NT2/D1 (cell line): ENCODE data around the gene MINDY1.

Experiments
- DNase-seq: peaks from one replicate; pipeline ENCODE4 v3.0.0-alpha.2; 2011; ENCODE audit warnings: low read depth, low spot score
- H3K27me3 ChIP-seq: 2 replicates; pipeline ENCODE4 v1.6.0; 2011; ENCODE audit warnings: mild to moderate bottlenecking; ENCODE audit not compliant: insufficient read length, insufficient read depth
- H3K36me3 ChIP-seq: 2 replicates; pipeline ENCODE4 v1.6.1; 2011; ENCODE audit warnings: mild to moderate bottlenecking, low read length, mixed read lengths; ENCODE audit not compliant: insufficient read depth, insufficient read length
- H3K4me1 ChIP-seq: 2 replicates; pipeline ENCODE4 v1.5.1; 2011; ENCODE audit not compliant: insufficient read depth, insufficient read length
- H3K4me3 ChIP-seq: 2 replicates; pipeline ENCODE4 v1.5.1; 2011; ENCODE audit warnings: low read depth; ENCODE audit not compliant: insufficient read length
- H3K9ac ChIP-seq: 2 replicates; pipeline ENCODE4 v1.6.0; 2011; ENCODE audit warnings: low read depth; ENCODE audit not compliant: insufficient read length
- H3K9me3 ChIP-seq: 2 replicates; pipeline ENCODE4 v1.5.1; 2011; ENCODE audit warnings: mild to moderate bottlenecking, low read length; ENCODE audit not compliant: insufficient read depth
- SUZ12 ChIP-seq: IDR thresholded peaks from 2 replicates; pipeline ENCODE4 v1.6.1; 2011; ENCODE audit not compliant: insufficient read length, insufficient read depth; ENCODE audit errors: extremely low read depth
- YY1 ChIP-seq: IDR thresholded peaks from 2 replicates; pipeline ENCODE4 v1.6.1; 2011; ENCODE audit not compliant: insufficient read length, insufficient read depth
- ZNF274 ChIP-seq: IDR thresholded peaks from 2 replicates; pipeline ENCODE4 v1.6.1; 2011; ENCODE audit warnings: mild to moderate bottlenecking, low read depth, low read length

MINDY1 gene

GRCh38 chr1:151011154-151011850, 4.6 kb upstream of the MINDY1 start:
- H3K4me1 ChIP-seq: peaks cover 6% of the 10 kb centered on the region
- no peak overlapping the region for H3K4me3 ChIP-seq
- no peak for DNase-seq
- no peaks in the 10 kb centered on the region for H3K27me3 ChIP-seq
- peak overlapping the region; percentile 16 for H3K9ac ChIP-seq
- H3K9me3 ChIP-seq: no peaks in the 10 kb centered on the region
- TF ChIP-seq ZNF274 (no peak), YY1 (no peak), SUZ12 (no peak)
- H3K36me3 ChIP-seq: peaks cover 8% of the 10 kb centered on the region

GRCh38 chr1:151010346-151010726, 3.6 kb upstream of the MINDY1 start:
- no peaks in the 10 kb centered on the region for H3K27me3 ChIP-seq
- H3K4me3 ChIP-seq: no peak overlapping the region
- peaks cover 6% of the 10 kb centered on the region for H3K4me1 ChIP-seq
- no peak for DNase-seq
- no peak overlapping the region for H3K9ac ChIP-seq
- H3K36me3 ChIP-seq: peaks cover 4% of the 10 kb centered on the region
- TF ChIP-seq YY1 (no peak), SUZ12 (no peak), ZNF274 (no peak)
- H3K9me3 ChIP-seq: no peaks in the 10 kb centered on the region

- Histone ChIP-seq H3K9me3 (no peaks in the 10 kb centered on the region), H3K9ac (no peak overlapping the region), H3K4me3 (no peak overlapping the region), H3K4me1 (peaks cover 6% of the 10 kb centered on the region), H3K27me3 (no peaks in the 10 kb centered on the region), H3K36me3 (peaks cover 4% of the 10 kb centered on the region)
- DNase-seq: no peak
- TF ChIP-seq ZNF274 (no peak), SUZ12 (no peak), YY1 (no peak)
Observed at GRCh38 chr1:151009674-151010345, 3.1 kb upstream of the MINDY1 start.

- Histone ChIP-seq H3K4me3 (peak overlapping the region; percentile 90), H3K9ac (peak overlapping the region; percentile 97), H3K4me1 (peaks cover 6% of the 10 kb centered on the region), H3K9me3 (no peaks in the 10 kb centered on the region), H3K27me3 (no peaks in the 10 kb centered on the region), H3K36me3 (peaks cover 4% of the 10 kb centered on the region)
- TF ChIP-seq YY1: no peak
- TF ChIP-seq SUZ12: no peak
- TF ChIP-seq ZNF274: no peak
- no peak for DNase-seq
Observed at GRCh38 chr1:151009206-151009587, 2.5 kb upstream of the MINDY1 start.

- Histone ChIP-seq H3K9ac (peak within 1 kb of the TSS; percentile 97), H3K27me3 (no peaks in the 10 kb centered on the region), H3K4me1 (peaks cover 6% of the 10 kb centered on the region), H3K36me3 (peaks cover 4% of the 10 kb centered on the region), H3K4me3 (peak within 1 kb of the TSS; percentile 90), H3K9me3 (no peaks in the 10 kb centered on the region)
- peak; percentile 99 for DNase-seq
- TF ChIP-seq SUZ12: no peak
- peak; percentile 30 for TF ChIP-seq YY1
- no peak for TF ChIP-seq ZNF274
Observed at GRCh38 chr1:151008244-151009205, 1.8 kb upstream of the MINDY1 start, which contains the start of gene PRUNE1. PRUNE1 (plus strand) TSS chr1:151008449; CDS start chr1:151008633, 184 bp downstream.

- H3K9me3 ChIP-seq: no peaks in the 10 kb centered on the region
- no peak for DNase-seq
- TF ChIP-seq SUZ12 (no peak), YY1 (no peak)
- no peaks in the 10 kb centered on the region for H3K27me3 ChIP-seq
- peaks cover 6% of the 10 kb centered on the region for H3K4me1 ChIP-seq
- H3K4me3 ChIP-seq: peak overlapping the region; percentile 29
- peaks cover 4% of the 10 kb centered on the region for H3K36me3 ChIP-seq
- H3K9ac ChIP-seq: peak overlapping the region; percentile 52
Observed at GRCh38 chr1:151007853-151008243, 1.1 kb upstream of the MINDY1 start.

GRCh38 chr1:151005729-151006319, 878 bp downstream of the MINDY1 start:
- H3K9me3 ChIP-seq: no peaks in the 10 kb centered on the region

More at GRCh38 chr1:151005729-151006319, 878 bp downstream of the MINDY1 start:
- no peaks in the 10 kb centered on the region for H3K27me3 ChIP-seq
- peak overlapping the region; percentile 57 for H3K9ac ChIP-seq
- peaks cover 4% of the 10 kb centered on the region for H3K36me3 ChIP-seq
- TF ChIP-seq YY1 (no peak), SUZ12 (no peak), ZNF274 (no peak)
- peaks cover 6% of the 10 kb centered on the region for H3K4me1 ChIP-seq
- DNase-seq: no peak
- peak overlapping the region; percentile 38 for H3K4me3 ChIP-seq
